ENCODE measurements around the gene GAB2.
"Not testable (repeated sequence)": the region's sequence is repeated elsewhere in the genome, so short reads cannot be mapped to it uniquely, and the experiment has no call there.

GAB2 gene

GRCh38 chr11:78363024-78363619 lies 54.5 kb downstream of the GAB2 start:
- H3K4me3 ChIP-seq (ENCODE audit: low read depth, low read length), result no peak overlapping the region
- no peak for DNase-seq (ENCODE audit: low read depth)
- no peak for TF ChIP-seq CTCF (conservative IDR thresholded peaks at IDR 0.05; ENCODE audit: low read depth, low read length)

- H3K4me3 ChIP-seq (ENCODE audit: low read depth, low read length), result no peak overlapping the region
- no peak for TF ChIP-seq CTCF (conservative IDR thresholded peaks at IDR 0.05; ENCODE audit: low read depth, low read length)
- no peak for DNase-seq (ENCODE audit: low read depth)
Observed at GRCh38 chr11:78361228-78361627, 56.4 kb downstream of the GAB2 start.

GRCh38 chr11:78359921-78360320 lies 57.7 kb downstream of the GAB2 start:
- no peak for DNase-seq (ENCODE audit: low read depth)
- no peak overlapping the region for H3K4me3 ChIP-seq (ENCODE audit: low read depth, low read length)
- no peak for TF ChIP-seq CTCF (conservative IDR thresholded peaks at IDR 0.05; ENCODE audit: low read depth, low read length)

GRCh38 chr11:78357924-78358323 lies 59.7 kb downstream of the GAB2 start:
- not testable (repeated sequence) for DNase-seq (ENCODE audit: low read depth); H3K4me3 ChIP-seq (ENCODE audit: low read depth, low read length)

- not testable (repeated sequence) for H3K4me3 ChIP-seq (ENCODE audit: low read depth, low read length); DNase-seq (ENCODE audit: low read depth)
Observed at GRCh38 chr11:78357425-78357824, 60.2 kb downstream of the GAB2 start.

GRCh38 chr11:78355742-78356141 lies 61.9 kb downstream of the GAB2 start:
- H3K4me3 ChIP-seq (ENCODE audit: low read depth, low read length); DNase-seq (ENCODE audit: low read depth): not testable (repeated sequence)

GRCh38 chr11:78355309-78355705 lies 62.3 kb downstream of the GAB2 start:
- no peak for DNase-seq (ENCODE audit: low read depth)
- no peak for TF ChIP-seq CTCF (conservative IDR thresholded peaks at IDR 0.05; ENCODE audit: low read depth, low read length)
- no peak overlapping the region for H3K4me3 ChIP-seq (ENCODE audit: low read depth, low read length)

GRCh38 chr11:78354408-78355308 lies 63.0 kb downstream of the GAB2 start:
- H3K4me3 ChIP-seq (ENCODE audit: low read depth, low read length), result no peak overlapping the region
- TF ChIP-seq CTCF (conservative IDR thresholded peaks at IDR 0.05; ENCODE audit: low read depth, low read length), result no peak
- DNase-seq (ENCODE audit: low read depth), result peak; percentile 52

All from choroid plexus epithelial cell (primary cell).